HUES48 (cell line): ENCODE measurements around the gene CD300LG.

Source experiments
- H3K27ac ChIP-seq: one replicate; pipeline ENCODE4 v1.7.0; 2013; ENCODE audit warnings: low read depth, low read length, inconsistent platforms
- H3K27me3 ChIP-seq: 2 replicates; pipeline ENCODE4 v1.6.1; 2013; ENCODE audit warnings: mild to moderate bottlenecking, low read length; ENCODE audit not compliant: control insufficient read depth, insufficient read depth
- H3K36me3 ChIP-seq: 2 replicates; pipeline ENCODE4 v1.6.1; 2013; ENCODE audit warnings: low read length; ENCODE audit not compliant: control insufficient read depth, insufficient read depth
- H3K4me1 ChIP-seq: 2 replicates; pipeline ENCODE4 v1.6.1; 2013; ENCODE audit warnings: mild to moderate bottlenecking, low read length; ENCODE audit not compliant: control insufficient read depth, insufficient read depth
- H3K4me3 ChIP-seq: 2 replicates; pipeline ENCODE4 v1.5.1; 2013; ENCODE audit warnings: mild to moderate bottlenecking, low read depth, low read length
- H3K9ac ChIP-seq: 2 replicates; pipeline ENCODE4 v1.6.1; 2013; ENCODE audit warnings: mild to moderate bottlenecking, low read depth, low read length, moderate library complexity
- H3K9me3 ChIP-seq: 2 replicates; pipeline ENCODE4 v1.6.1; 2013; ENCODE audit warnings: low read length; ENCODE audit not compliant: control insufficient read depth, insufficient read depth

CD300LG gene

GRCh38 chr17:43854498-43854897 lies 7.5 kb downstream of the CD300LG start:
- H3K27me3 ChIP-seq: no peaks in the 10 kb centered on the region
- H3K9ac ChIP-seq: no peak overlapping the region
- H3K36me3 ChIP-seq: no peaks in the 10 kb centered on the region
- no peak overlapping the region for H3K27ac ChIP-seq
- H3K9me3 ChIP-seq: no peaks in the 10 kb centered on the region
- no peak overlapping the region for H3K4me3 ChIP-seq
- no peaks in the 10 kb centered on the region for H3K4me1 ChIP-seq

- Histone ChIP-seq H3K4me1 (no peaks in the 10 kb centered on the region), H3K36me3 (no peaks in the 10 kb centered on the region), H3K27ac (no peak overlapping the region), H3K4me3 (no peak overlapping the region), H3K9me3 (no peaks in the 10 kb centered on the region), H3K27me3 (no peaks in the 10 kb centered on the region), H3K9ac (no peak overlapping the region)
Observed at GRCh38 chr17:43855061-43855460, 8.1 kb downstream of the CD300LG start.

- H3K27me3 ChIP-seq: no peaks in the 10 kb centered on the region
- no peak overlapping the region for H3K4me3 ChIP-seq
- H3K9me3 ChIP-seq: no peaks in the 10 kb centered on the region
- H3K9ac ChIP-seq: no peak overlapping the region
- no peaks in the 10 kb centered on the region for H3K4me1 ChIP-seq
- H3K36me3 ChIP-seq: no peaks in the 10 kb centered on the region
- H3K27ac ChIP-seq: no peak overlapping the region
Observed at GRCh38 chr17:43856141-43856540, 9.2 kb downstream of the CD300LG start.

- Histone ChIP-seq H3K27me3 (no peaks in the 10 kb centered on the region), H3K4me1 (no peaks in the 10 kb centered on the region), H3K9me3 (no peaks in the 10 kb centered on the region), H3K9ac (no peak overlapping the region), H3K4me3 (no peak overlapping the region), H3K36me3 (no peaks in the 10 kb centered on the region), H3K27ac (no peak overlapping the region)
Observed at GRCh38 chr17:43857141-43857540, 10.2 kb downstream of the CD300LG start.

- no peaks in the 10 kb centered on the region for H3K9me3 ChIP-seq
- no peaks in the 10 kb centered on the region for H3K4me1 ChIP-seq
- H3K27ac ChIP-seq: no peak overlapping the region
- H3K27me3 ChIP-seq: no peaks in the 10 kb centered on the region
- H3K36me3 ChIP-seq: no peaks in the 10 kb centered on the region
- H3K9ac ChIP-seq: no peak overlapping the region
- H3K4me3 ChIP-seq: no peak overlapping the region
Observed at GRCh38 chr17:43857957-43858600, 11.1 kb downstream of the CD300LG start.

GRCh38 chr17:43860077-43860725 lies 13.2 kb downstream of the CD300LG start:
- Histone ChIP-seq H3K27ac (no peak overlapping the region), H3K36me3 (no peaks in the 10 kb centered on the region), H3K9ac (no peak overlapping the region), H3K4me1 (no peaks in the 10 kb centered on the region), H3K9me3 (no peaks in the 10 kb centered on the region), H3K4me3 (no peak overlapping the region), H3K27me3 (no peaks in the 10 kb centered on the region)

- Histone ChIP-seq H3K27ac (no peak overlapping the region), H3K27me3 (no peaks in the 10 kb centered on the region), H3K36me3 (no peaks in the 10 kb centered on the region), H3K4me1 (no peaks in the 10 kb centered on the region), H3K4me3 (no peak overlapping the region), H3K9me3 (no peaks in the 10 kb centered on the region), H3K9ac (no peak overlapping the region)
Observed at GRCh38 chr17:43860927-43861622, 14.1 kb downstream of the CD300LG start.

GRCh38 chr17:43861960-43862359 lies 15.0 kb downstream of the CD300LG start:
- Histone ChIP-seq H3K36me3 (no peaks in the 10 kb centered on the region), H3K4me3 (no peak overlapping the region), H3K27ac (no peak overlapping the region), H3K9me3 (no peaks in the 10 kb centered on the region), H3K27me3 (no peaks in the 10 kb centered on the region), H3K4me1 (no peaks in the 10 kb centered on the region), H3K9ac (no peak overlapping the region)

- no peak overlapping the region for H3K4me3 ChIP-seq
- H3K9me3 ChIP-seq: no peaks in the 10 kb centered on the region
- no peaks in the 10 kb centered on the region for H3K4me1 ChIP-seq
- H3K36me3 ChIP-seq: no peaks in the 10 kb centered on the region
- H3K27ac ChIP-seq: no peak overlapping the region
- H3K27me3 ChIP-seq: no peaks in the 10 kb centered on the region; the same call in 1 of the 2 replicates
- no peak overlapping the region for H3K9ac ChIP-seq
Observed at GRCh38 chr17:43864161-43864984, 17.4 kb downstream of the CD300LG start.

GRCh38 chr17:43868226-43868994 lies 21.4 kb downstream of the CD300LG start:
- H3K27me3 ChIP-seq: no peaks in the 10 kb centered on the region; the same call in 1 of the 2 replicates

More at GRCh38 chr17:43868226-43868994, 21.4 kb downstream of the CD300LG start:
- Histone ChIP-seq H3K9ac (no peak overlapping the region), H3K9me3 (no peaks in the 10 kb centered on the region), H3K36me3 (no peaks in the 10 kb centered on the region), H3K4me1 (no peaks in the 10 kb centered on the region), H3K4me3 (no peak overlapping the region), H3K27ac (no peak overlapping the region)
